Upper lobe of left lung (tissue), 4 donors: ENCODE measurements around the gene LSM10.

Experiments
- CTCF ChIP-seq, 6 experiments: fragments of 450-650 bp in 4 of 6; fragments of 200-600 bp in 2 of 6; sonication (generic) in 2 of 6; IDR thresholded peaks; one replicate each; pipeline ENCODE4 v1.5.1; 2016 to 2019; ENCODE audit warnings: antibody characterized with exemption in 6 of 6
- POLR2AphosphoS5 ChIP-seq, 2 donors: sonication (generic); formaldehyde crosslinking; IDR thresholded peaks; one replicate each; pipeline ENCODE4 v1.5.1; 2017; ENCODE audit warnings: antibody characterized with exemption in 2 of 2

GRCh38 chr1:36349839-36350238, 47.9 kb downstream of the LSM10 start:
- TF ChIP-seq CTCF (IDR thresholded peaks at IDR 0.05) (no peak), POLR2AphosphoS5 (IDR thresholded peaks at IDR 0.05) (no peak)
